HG03558 (cell line): ENCODE data around the gene MMAA.
"Not testable (repeated sequence)": the region's sequence is repeated elsewhere in the genome, so short reads cannot be mapped to it uniquely, and the experiment has no call there.

ENCODE experiments used
- ATAC-seq: cut with Tn5 transposase; IDR thresholded peaks from one replicate; pipeline ENCODE4 v1.9.1; 2021; ENCODE audit warnings: moderate number of reproducible peaks; ENCODE audit not compliant: unreplicated experiment; ENCODE audit errors: extremely low read depth

Gene MMAA

GRCh38 chr4:145625677-145626622 is 6.8 kb downstream of the MMAA start:
- ATAC-seq = no peak

- no peak for ATAC-seq
Observed at GRCh38 chr4:145626623-145626982, 7.4 kb downstream of the MMAA start.

GRCh38 chr4:145635117-145635516 is 15.9 kb downstream of the MMAA start:
- ATAC-seq = no peak

DNA sequence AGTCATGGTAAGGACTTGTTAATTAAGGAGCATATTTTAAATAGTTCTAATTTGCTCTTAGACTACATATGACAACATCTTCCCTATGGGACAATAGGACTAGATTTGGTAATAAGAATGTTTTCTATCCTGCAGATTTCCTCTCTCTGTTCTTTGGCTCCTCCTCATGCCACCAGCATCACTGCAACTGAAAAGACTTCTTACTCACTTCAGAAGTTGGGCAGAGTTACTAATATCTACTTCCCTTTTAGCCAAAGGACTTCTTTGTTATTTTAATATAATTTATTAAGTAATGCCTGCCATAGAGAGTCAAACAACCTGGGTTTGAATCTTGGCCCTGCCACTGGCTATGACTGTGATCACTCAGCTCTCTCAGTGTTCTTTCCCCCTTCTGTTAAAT is 16.4 kb downstream of the MMAA start:
- no peak for ATAC-seq

- ATAC-seq = no peak
Observed at GRCh38 chr4:145639186-145639698, 20.1 kb downstream of the MMAA start.

DNA sequence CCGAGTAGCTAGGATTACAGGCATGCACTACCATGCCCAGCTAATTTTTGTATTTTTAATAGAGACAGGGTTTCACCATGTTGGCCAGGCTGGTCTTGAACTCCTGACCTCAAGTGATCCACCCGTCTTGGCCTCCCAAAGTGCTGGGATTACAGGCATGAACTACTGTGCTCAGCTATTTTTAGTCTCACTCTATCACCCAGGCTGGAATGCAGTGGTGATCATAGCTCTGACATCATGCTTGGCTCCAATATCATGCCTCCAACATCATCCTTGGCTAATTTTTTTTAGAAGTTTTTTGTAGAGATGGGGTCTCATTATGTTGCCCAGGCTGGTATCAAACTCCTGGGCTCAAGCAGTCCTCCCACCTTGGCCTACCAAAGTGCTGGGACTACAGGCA is 21.1 kb downstream of the MMAA start:
- not testable (repeated sequence) for ATAC-seq

- ATAC-seq = no peak
Observed at GRCh38 chr4:145643295-145643694, 24.1 kb downstream of the MMAA start.

- no peak for ATAC-seq
Observed at GRCh38 chr4:145644699-145645098, 25.5 kb downstream of the MMAA start.

GRCh38 chr4:145656156-145656555 is 37.0 kb downstream of the MMAA start:
- ATAC-seq = no peak

GRCh38 chr4:145660064-145660463 is 40.9 kb downstream of the MMAA start:
- no peak for ATAC-seq

GRCh38 chr4:145663194-145663593 is 44.0 kb downstream of the MMAA start:
- no peak for ATAC-seq

GRCh38 chr4:145665773-145666172 is 46.6 kb downstream of the MMAA start:
- no peak for ATAC-seq

- ATAC-seq = no peak
Observed at GRCh38 chr4:145670422-145670821, 51.2 kb downstream of the MMAA start.

- ATAC-seq = no peak
Observed at GRCh38 chr4:145679520-145679919, 60.3 kb downstream of the MMAA start.

DNA sequence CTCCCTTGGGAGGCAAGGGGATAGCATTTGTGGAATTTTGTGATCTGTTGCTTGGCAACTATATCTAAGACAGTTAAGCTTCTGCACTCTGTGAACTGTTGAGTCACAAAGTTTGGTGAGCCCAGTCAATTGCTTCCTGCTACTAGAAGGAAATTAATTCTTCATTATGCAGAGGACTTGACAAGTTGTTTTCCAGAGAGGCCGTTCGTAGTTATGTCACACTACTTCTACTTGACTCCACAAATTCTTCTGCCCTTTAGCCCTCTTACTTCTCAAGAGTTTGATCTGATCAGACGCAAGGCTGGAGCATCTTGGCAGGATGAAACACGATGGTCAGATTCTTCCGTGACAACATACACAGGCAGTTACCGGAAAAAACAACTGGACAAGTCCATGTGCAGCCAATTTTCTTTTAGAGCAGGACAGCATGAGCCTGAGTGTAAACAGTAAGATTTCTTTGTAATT is 60.8 kb downstream of the MMAA start, which contains the start of gene C4orf51:
C4orf51 (plus strand) TSS at position 156 of the 465 bp plus-strand sequence; CDS start at position 214, 58 bp downstream.
- ATAC-seq = no peak

GRCh38 chr4:145680902-145681301 is 61.7 kb downstream of the MMAA start:
- ATAC-seq = no peak

GRCh38 chr4:145681518-145681917 is 62.3 kb downstream of the MMAA start:
- ATAC-seq = no peak

- no peak for ATAC-seq
Observed at GRCh38 chr4:145681956-145682355, 62.8 kb downstream of the MMAA start.

DNA sequence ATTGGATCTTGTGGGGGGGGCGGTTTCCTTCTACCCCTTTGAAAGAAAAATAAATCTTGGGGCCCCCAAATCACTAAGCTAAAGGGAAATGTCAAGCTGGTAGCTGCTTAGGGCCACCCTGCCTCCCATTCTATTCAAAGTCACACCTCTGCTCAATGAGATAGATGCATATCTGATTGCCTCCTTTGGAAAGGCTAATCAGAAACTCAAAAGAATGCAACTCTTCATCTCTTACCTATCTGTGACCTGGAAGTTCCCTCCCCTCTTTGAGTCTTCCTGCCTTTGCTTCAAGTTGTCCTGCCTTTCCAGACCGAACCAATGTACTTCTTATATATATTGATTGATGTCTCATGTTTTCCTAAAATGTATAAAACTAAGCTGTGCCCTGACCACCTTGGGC is 67.8 kb downstream of the MMAA start:
- no peak for ATAC-seq

- ATAC-seq = no peak
Observed at GRCh38 chr4:145690610-145691009, 71.4 kb downstream of the MMAA start.

- not testable (repeated sequence) for ATAC-seq
Observed at GRCh38 chr4:145691416-145691815, 72.2 kb downstream of the MMAA start.

DNA sequence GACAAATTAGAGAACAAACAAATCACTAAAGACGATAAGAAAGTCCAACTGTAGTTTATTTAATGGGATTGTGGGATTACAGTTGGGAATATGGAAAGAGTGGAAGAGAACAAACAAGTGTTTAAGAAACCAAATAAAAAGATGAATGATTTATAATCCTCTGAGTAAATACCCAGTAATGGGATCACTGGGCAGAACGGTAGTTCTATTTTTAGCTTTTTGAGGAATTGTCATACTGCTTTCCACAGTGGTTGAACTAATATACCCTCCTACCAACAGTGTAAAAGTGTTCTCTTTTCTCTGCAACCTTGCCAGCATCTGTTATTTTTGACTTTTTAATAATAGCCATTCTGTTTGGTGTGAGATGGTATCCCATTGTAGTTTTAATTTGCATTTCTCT is 75.7 kb downstream of the MMAA start:
- ATAC-seq = no peak
